ENCODE results near the gene FBXL17.

The FBXL17 gene

GRCh38 chr5:107873877-107874276 lies 508.0 kb downstream of the FBXL17 start:
- in situ Hi-C loops (cut with HindIII; ENCODE audit: low sequenced_read_pairs), result no loop called here

GRCh38 chr5:107871023-107871422 lies 510.9 kb downstream of the FBXL17 start:
- in situ Hi-C loops (cut with HindIII; ENCODE audit: low sequenced_read_pairs), result no loop called here

- in situ Hi-C loops (cut with HindIII; ENCODE audit: low sequenced_read_pairs), result no loop called here
Observed at GRCh38 chr5:107869438-107870115, 512.3 kb downstream of the FBXL17 start.

GRCh38 chr5:107868650-107869409 lies 513.1 kb downstream of the FBXL17 start:
- in situ Hi-C loops (cut with HindIII; ENCODE audit: low sequenced_read_pairs), result no loop called here

- in situ Hi-C loops (cut with HindIII; ENCODE audit: low sequenced_read_pairs), result no loop called here
Observed at GRCh38 chr5:107867266-107867665, 514.6 kb downstream of the FBXL17 start.

- in situ Hi-C loops (cut with HindIII; ENCODE audit: low sequenced_read_pairs), result no loop called here
Observed at GRCh38 chr5:107864793-107865192, 517.1 kb downstream of the FBXL17 start.

GRCh38 chr5:107863125-107863524 lies 518.8 kb downstream of the FBXL17 start:
- in situ Hi-C loops (cut with HindIII; ENCODE audit: low sequenced_read_pairs), result no loop called here

- in situ Hi-C loops (cut with HindIII; ENCODE audit: low sequenced_read_pairs), result no loop called here
Observed at GRCh38 chr5:107861565-107861964, 520.3 kb downstream of the FBXL17 start.

- in situ Hi-C loops (cut with HindIII; ENCODE audit: low sequenced_read_pairs), result no loop called here
Observed at GRCh38 chr5:107860044-107860443, 521.9 kb downstream of the FBXL17 start.

GRCh38 chr5:107858788-107859187 lies 523.1 kb downstream of the FBXL17 start:
- in situ Hi-C loops (cut with HindIII; ENCODE audit: low sequenced_read_pairs), result no loop called here

- in situ Hi-C loops (cut with HindIII; ENCODE audit: low sequenced_read_pairs), result no loop called here
Observed at GRCh38 chr5:107858324-107858723, 523.6 kb downstream of the FBXL17 start.

GRCh38 chr5:107857785-107858184 lies 524.1 kb downstream of the FBXL17 start:
- in situ Hi-C loops (cut with HindIII; ENCODE audit: low sequenced_read_pairs), result no loop called here

- in situ Hi-C loops (cut with HindIII; ENCODE audit: low sequenced_read_pairs), result no loop called here
Observed at GRCh38 chr5:107855171-107855570, 526.7 kb downstream of the FBXL17 start.

GRCh38 chr5:107853696-107854095 lies 528.2 kb downstream of the FBXL17 start:
- in situ Hi-C loops (cut with HindIII; ENCODE audit: low sequenced_read_pairs), result loop anchor here (5.0 kb wide), 1 partner anchor 49 kb away; no protein-coding TSS in a partner anchor

GRCh38 chr5:107853031-107853430 lies 528.9 kb downstream of the FBXL17 start:
- in situ Hi-C loops (cut with HindIII; ENCODE audit: low sequenced_read_pairs), result loop anchor here (5.0 kb wide), 1 partner anchor 49 kb away; no protein-coding TSS in a partner anchor

- in situ Hi-C loops (cut with HindIII; ENCODE audit: low sequenced_read_pairs), result no loop called here
Observed at GRCh38 chr5:107849118-107849517, 532.8 kb downstream of the FBXL17 start.

GRCh38 chr5:107840592-107840991 lies 541.3 kb downstream of the FBXL17 start:
- in situ Hi-C loops (cut with HindIII; ENCODE audit: low sequenced_read_pairs), result no loop called here

- in situ Hi-C loops (cut with HindIII; ENCODE audit: low sequenced_read_pairs), result no loop called here
Observed at GRCh38 chr5:107840161-107840560, 541.7 kb downstream of the FBXL17 start.

- in situ Hi-C loops (cut with HindIII; ENCODE audit: low sequenced_read_pairs), result no loop called here
Observed at GRCh38 chr5:107835096-107835495, 546.8 kb downstream of the FBXL17 start.

GRCh38 chr5:107832746-107833145 lies 549.2 kb downstream of the FBXL17 start:
- in situ Hi-C loops (cut with HindIII; ENCODE audit: low sequenced_read_pairs), result no loop called here

- in situ Hi-C loops (cut with HindIII; ENCODE audit: low sequenced_read_pairs), result no loop called here
Observed at GRCh38 chr5:107831612-107832395, 550.1 kb downstream of the FBXL17 start.

All from endothelial cell of hepatic sinusoid (primary cell).